Myocyte (in vitro differentiated cells): ENCODE results near the gene PI4KA. TPM values are rescaled to one million over a fixed set of nuclear protein-coding genes. Genes with fewer than 3 reads are reported as not detected.

Experiments used
- DNase-seq: peaks from one replicate; pipeline ENCODE4 v3.0.0-alpha.2; 2012; ENCODE audit warnings: low read depth
- total RNA-seq: library from RNA; depleted of rRNA; stranded (reverse); fragments of >200 nt; gene quantifications from 2 replicates; pipeline ENCODE4 v1.2.3, GENCODE V29; 2014

PI4KA gene
- total RNA-seq, 1 donor from 2014 or later = 41.7 TPM

DNA sequence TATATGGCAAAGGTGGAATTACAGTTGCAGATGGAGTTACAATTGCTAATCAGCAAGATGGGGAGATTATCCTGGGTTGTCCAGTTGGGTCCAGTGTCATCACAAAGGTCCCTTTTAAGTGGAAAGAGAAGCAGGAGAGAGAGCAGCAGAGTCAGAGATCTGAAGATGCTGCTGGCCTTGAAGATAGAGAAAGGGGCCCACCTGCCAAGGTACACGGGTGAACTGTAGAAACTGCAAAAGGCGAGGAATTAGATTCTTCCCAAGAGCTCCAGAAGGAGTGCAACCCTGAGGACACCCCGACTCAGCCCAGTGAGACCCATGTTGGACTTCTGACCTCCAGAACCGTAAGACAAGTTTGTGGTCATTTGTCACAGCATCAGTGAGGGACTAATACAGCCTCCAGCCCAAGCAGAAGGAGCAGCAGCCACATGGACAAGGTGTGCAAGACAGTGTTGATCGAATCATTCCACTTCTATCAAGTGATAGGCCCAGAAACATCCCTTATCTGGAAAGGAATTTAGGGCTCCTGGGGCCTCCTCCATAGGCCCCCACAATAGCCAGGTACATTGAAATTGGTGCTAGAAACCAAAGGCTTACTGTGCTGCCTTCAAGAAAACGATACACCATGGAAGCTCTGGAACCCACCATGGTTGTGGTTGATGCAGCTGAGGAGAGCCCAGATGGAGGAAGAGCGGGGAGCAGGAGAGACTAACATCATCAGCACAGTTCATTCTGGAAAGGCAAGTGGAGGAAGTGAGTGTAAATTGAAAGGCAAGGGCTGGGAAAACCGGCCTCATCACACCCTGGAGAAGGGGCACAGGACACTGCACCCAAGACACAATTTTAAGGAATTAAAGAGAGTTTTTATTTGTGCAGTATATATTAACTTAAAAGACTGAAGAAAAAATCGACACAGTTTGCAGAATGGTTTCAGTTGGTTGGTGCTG lies 23.5 kb upstream of the PI4KA start:
- DNase-seq = no peak

DNA sequence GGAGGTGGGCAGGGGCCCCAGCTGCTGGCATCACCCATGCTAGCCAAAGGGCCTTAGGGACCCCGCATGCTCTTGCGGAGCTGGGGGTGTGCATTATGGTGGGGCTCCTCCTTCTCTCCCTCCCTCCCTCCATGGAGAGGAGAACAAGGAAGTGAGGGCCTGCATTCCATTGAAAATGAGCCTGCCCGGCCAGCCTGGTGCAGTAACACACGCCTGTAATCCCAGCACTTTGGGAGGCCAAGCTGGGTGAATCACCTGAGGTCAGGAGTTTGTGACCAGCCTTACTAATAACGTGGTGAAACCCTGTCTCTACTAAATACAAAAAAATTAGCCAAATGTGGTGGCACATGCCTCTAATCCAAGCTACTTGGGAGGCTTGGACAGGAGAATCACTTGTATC lies 22.6 kb upstream of the PI4KA start:
- no peak for DNase-seq

DNA sequence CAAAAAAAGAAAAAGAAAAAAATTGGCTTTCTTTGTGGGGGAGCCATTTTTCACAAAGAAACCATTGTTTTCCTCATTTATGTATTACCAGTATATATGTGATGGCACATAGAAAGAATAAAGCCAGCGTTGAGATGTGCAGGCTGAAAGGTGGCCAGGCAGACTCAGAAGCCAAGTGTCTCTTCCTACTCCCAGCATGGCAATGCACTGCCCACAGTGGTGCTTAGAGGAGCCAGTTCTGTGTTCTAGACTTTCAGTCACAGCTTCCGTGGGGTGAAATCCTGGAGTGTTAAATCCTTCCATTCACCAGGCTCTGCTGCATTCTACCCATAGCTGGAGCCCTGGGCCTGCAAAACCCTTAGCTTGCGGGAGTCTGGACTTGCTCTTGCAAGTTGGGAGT lies 19.1 kb upstream of the PI4KA start:
- no peak for DNase-seq

DNA sequence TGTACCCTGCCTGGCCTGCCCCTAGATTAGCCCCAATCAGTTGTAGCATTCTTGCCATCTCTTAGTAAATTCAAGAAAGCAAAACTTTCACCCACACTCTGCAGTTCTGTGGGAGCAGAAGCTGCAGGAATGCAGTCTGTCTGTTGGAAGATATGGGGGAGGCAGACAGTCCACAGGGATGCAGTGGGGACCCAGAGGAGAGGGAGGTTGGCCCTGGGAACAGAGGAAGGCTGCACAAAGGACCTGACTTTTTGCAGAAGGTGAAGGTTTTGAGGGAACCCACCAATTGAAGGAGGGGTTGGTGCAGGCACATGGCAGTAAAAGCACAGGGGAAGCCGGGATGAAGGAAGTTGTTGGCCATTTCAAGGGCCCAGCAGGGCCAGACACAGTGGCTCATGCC lies 16.7 kb upstream of the PI4KA start:
- DNase-seq = no peak

DNA sequence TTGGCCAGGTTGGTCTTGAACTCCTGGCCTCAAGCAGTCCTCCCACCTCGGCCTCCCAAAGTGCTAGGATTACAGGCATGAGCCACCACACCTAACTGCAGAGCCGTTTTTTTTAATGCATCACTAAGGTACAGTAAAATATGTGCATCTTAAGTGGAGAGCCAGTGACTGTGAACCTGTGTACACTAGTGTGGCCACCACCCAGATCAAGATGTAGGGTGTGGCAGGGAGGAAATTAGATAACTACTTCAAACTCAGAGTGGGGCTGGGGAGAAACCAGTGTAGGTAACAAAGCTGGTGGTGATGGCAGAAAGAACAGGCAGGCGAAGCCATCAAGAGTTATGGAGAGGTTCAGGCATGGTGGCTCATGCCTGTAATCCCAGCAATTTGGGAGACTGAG lies 14.6 kb upstream of the PI4KA start:
- no peak for DNase-seq

DNA sequence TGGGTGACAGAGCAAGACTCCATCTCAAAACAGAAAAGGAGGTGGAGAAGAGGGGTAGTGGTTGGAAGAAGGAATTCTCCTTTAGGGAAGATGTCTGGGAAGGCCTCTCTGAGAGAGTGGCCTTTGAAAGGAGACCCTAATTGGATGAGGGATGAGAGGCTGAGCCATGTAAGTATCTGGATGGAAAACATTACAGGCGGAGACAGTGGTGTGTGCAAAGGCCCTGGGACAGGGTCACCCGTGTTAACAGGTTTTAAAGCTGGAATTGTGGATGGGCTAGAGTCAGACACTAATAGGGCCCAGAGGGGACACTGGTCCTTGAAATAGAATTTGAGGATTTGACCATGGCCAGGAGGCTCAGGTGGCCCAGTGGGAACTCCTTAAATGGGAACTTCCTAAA lies 10.6 kb upstream of the PI4KA start:
- DNase-seq = no peak

- DNase-seq = no peak
Measured at GRCh38 chr22:20868025-20868962, 9.7 kb upstream of the PI4KA start.

- DNase-seq = no peak
Measured at GRCh38 chr22:20867179-20868024, 8.8 kb upstream of the PI4KA start.

- no peak for DNase-seq
Measured at GRCh38 chr22:20866736-20867135, 8.1 kb upstream of the PI4KA start.

- DNase-seq = no peak
Measured at GRCh38 chr22:20865875-20866445, 7.3 kb upstream of the PI4KA start.

GRCh38 chr22:20865331-20865730 lies 6.7 kb upstream of the PI4KA start:
- no peak for DNase-seq

GRCh38 chr22:20864186-20864908 lies 5.7 kb upstream of the PI4KA start:
- peak; percentile 58 for DNase-seq

GRCh38 chr22:20863366-20863765 lies 4.8 kb upstream of the PI4KA start:
- DNase-seq = no peak

DNA sequence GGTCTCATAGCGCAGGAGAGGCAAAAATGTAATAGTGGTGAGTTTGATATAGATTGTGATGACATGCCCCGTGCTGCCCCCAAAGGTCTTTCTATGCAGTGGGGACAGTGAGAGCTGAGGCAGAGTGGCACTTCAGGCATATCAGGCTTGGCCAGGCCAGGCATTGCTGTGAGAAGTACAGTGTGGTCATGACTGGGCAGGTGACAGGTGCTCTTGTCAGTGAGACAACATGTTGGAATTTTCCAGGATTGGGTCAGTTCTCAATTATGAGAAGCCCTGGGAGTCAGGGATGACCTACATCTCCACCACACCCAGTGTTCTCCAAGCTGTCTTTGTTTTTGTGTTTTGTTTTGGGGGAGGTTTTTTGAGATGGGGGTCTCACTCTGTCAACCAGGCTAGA lies 3.9 kb upstream of the PI4KA start:
- no peak for DNase-seq

DNA sequence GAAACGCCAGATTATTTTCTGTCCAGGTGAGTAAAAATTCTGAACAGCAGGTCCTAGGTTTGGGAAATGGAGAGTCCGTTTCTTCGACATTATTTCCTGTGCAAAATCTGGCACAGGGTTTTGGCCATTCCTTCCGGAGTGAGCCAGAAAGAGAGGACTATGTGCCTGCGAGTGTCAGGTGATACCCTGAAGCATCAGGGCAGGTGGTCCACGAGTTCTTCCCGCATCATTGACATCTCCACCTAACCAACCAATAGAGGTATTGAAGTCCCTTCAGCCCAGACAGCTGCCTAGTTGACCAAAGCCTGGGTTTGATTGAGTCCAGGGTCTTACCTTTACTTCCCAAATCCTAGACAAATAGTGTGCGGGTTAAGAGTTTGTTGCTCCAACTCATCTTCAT lies 1.0 kb upstream of the PI4KA start:
- no peak for DNase-seq

- DNase-seq = peak; percentile 78
Measured at GRCh38 chr22:20857838-20858614, 585 bp downstream of the PI4KA start.

- no peak for DNase-seq
Measured at GRCh38 chr22:20857247-20857643, 1.4 kb downstream of the PI4KA start.

DNA sequence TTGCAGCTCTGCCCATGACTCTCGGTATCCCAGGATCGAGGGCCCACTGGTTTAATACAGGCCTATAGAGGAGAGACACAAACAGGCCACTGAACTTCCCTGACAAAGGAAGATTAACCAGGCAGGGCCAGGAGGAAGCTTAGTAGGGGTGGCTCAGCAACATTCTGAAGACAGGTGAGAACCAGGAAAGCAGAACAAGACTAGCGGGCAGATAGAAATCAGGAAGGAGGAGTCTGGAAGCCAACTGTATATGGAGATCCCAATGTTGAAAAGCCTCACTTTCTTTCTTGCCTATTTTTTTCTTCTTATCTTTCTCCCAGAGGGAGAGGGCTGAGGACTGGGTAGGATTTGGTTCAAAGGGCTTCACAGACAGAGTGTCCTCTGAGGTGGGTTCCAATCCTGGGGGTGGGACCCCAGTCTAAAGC lies 5.4 kb downstream of the PI4KA start:
- DNase-seq = no peak

DNA sequence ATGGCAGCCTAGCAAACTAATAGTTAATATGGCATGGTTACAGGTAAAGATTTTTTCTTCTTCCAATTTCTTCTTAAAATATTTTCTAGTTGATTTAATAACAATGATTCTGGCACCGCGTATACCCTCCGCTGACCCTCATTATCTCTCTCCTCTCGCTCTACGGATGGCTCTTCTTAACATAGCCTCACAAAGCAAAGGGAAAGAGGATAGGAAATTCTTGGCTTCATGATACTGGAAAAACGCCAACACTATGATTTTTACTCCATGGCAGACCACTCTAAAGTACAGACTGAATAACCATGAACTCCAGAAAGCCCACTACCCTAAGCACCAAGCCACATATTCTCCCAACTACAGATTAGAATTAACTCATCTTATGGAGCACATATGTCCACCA lies 6.1 kb downstream of the PI4KA start:
- DNase-seq = no peak
